ENCODE results near the gene CMTM7. TPM values are rescaled to one million over a fixed set of nuclear protein-coding genes. Genes with fewer than 3 reads are reported as not detected.

Gene CMTM7
- total RNA-seq, 1 donor from 2014 or later: 11.8 TPM

DNA sequence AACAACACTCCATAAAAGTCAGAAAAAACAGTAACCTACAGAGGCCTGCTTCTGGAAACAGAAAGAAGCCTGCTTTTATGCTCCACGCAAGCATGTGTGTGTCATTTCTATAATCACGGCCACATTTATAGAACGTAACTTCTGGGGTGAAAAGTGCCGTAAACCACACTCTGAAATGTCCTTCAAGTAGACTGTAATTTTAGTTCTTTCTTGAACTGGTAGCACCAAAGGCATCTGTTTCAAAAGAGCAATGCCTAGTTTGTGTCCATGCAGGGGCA lies 19.5 kb upstream of the CMTM7 start:
- Mint-ChIP-seq H3K27ac (no peak overlapping the region), H3K4me1 (peaks cover 10% of the 10 kb centered on the region), H3K4me3 (no peak overlapping the region), H3K9me3 (no peaks in the 10 kb centered on the region), H3K27me3 (ENCODE audit: insufficient read depth, low read depth) (peaks cover 11% of the 10 kb centered on the region), H3K36me3 (no peaks in the 10 kb centered on the region)
- Histone ChIP-seq H3K27ac (no peak overlapping the region), H3K36me3 (no peaks in the 10 kb centered on the region), H3K27me3 (no peaks in the 10 kb centered on the region), H2AFZ (replicated peaks) (no peak overlapping the region), H4K20me1 (ENCODE audit: low read depth) (no peaks in the 10 kb centered on the region), H3F3A (ENCODE audit: low read depth) (no peaks in the 10 kb centered on the region), H3K4me1 (peaks cover under 1% of the 10 kb centered on the region), H3K9me3 (ENCODE audit: low read depth) (no peaks in the 10 kb centered on the region), H3K79me2 (ENCODE audit: low read depth) (no peaks in the 10 kb centered on the region), H3K4me3 (no peak overlapping the region), H3K4me2 (no peak overlapping the region), H3K9ac (no peak overlapping the region)
- DNase-seq (ENCODE audit: low spot score): no peak
- TF ChIP-seq, protein P1, sequence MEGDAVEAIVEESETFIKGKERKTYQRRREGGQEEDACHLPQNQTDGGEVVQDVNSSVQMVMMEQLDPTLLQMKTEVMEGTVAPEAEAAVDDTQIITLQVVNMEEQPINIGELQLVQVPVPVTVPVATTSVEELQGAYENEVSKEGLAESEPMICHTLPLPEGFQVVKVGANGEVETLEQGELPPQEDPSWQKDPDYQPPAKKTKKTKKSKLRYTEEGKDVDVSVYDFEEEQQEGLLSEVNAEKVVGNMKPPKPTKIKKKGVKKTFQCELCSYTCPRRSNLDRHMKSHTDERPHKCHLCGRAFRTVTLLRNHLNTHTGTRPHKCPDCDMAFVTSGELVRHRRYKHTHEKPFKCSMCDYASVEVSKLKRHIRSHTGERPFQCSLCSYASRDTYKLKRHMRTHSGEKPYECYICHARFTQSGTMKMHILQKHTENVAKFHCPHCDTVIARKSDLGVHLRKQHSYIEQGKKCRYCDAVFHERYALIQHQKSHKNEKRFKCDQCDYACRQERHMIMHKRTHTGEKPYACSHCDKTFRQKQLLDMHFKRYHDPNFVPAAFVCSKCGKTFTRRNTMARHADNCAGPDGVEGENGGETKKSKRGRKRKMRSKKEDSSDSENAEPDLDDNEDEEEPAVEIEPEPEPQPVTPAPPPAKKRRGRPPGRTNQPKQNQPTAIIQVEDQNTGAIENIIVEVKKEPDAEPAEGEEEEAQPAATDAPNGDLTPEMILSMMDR (IDR thresholded peaks at IDR 0.05): no peak
- no peak for TF ChIP-seq EZH2phosphoT487 (IDR thresholded peaks at IDR 0.05)
- no peak for TF ChIP-seq EZH2 (IDR thresholded peaks at IDR 0.05)

DNA sequence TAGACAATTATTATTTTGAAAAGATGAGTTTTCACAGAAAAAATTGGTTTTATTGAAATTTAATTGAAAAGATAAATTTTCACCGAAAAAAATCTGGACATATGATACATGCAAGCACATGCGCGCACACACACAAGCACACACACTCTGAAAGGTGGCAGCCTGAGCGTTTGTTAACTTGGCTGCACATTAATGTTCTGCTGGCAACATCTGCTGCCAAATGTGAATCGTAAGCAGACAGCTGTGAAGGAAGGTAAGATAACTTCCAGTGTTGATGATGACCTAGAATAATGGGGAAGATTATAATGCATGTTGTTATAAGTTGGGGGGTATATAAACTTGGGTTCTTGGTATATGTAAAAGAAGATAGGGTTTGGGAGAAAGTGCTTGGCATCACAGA lies 18.4 kb upstream of the CMTM7 start:
- Mint-ChIP-seq H3K4me3 (no peak overlapping the region), H3K36me3 (no peaks in the 10 kb centered on the region), H3K9me3 (no peaks in the 10 kb centered on the region), H3K27me3 (ENCODE audit: insufficient read depth, low read depth) (peaks cover 6% of the 10 kb centered on the region), H3K4me1 (peaks cover 16% of the 10 kb centered on the region), H3K27ac (no peak overlapping the region)
- Histone ChIP-seq H3K9me3 (ENCODE audit: low read depth) (no peaks in the 10 kb centered on the region), H4K20me1 (ENCODE audit: low read depth) (no peaks in the 10 kb centered on the region), H3K4me3 (no peak overlapping the region), H3K4me1 (no peaks in the 10 kb centered on the region), H3K79me2 (ENCODE audit: low read depth) (no peaks in the 10 kb centered on the region), H3K36me3 (no peaks in the 10 kb centered on the region), H3K9ac (no peak overlapping the region), H3K27ac (no peak overlapping the region), H2AFZ (replicated peaks) (no peak overlapping the region), H3K4me2 (no peak overlapping the region), H3F3A (ENCODE audit: low read depth) (no peaks in the 10 kb centered on the region), H3K27me3 (no peaks in the 10 kb centered on the region)
- DNase-seq (ENCODE audit: low spot score): no peak
- TF ChIP-seq, protein P1 (IDR thresholded peaks at IDR 0.05): no peak
- TF ChIP-seq EZH2 (IDR thresholded peaks at IDR 0.05) (no peak), EZH2phosphoT487 (IDR thresholded peaks at IDR 0.05) (no peak)

DNA sequence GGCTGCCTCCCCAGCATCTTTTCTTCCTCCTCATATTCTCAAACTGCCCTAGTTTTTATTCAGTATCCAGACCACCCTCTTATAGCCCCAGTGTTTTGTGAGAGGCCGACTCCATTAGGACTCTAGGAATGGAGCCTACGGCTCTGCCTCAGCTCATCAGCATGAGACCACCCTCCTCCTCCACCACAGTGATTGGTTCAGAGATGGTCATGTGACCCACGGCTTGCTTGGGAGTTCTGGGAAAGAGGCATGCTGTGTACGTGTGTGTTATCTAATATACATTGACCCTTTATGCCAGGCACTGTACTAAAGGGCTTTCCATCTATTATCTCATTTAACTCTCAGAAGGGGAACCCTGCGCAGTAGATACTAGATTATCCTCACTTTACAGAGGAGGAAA lies 17.8 kb upstream of the CMTM7 start:
- Histone ChIP-seq H2AFZ (replicated peaks) (no peak overlapping the region), H3K4me3 (no peak overlapping the region), H3K4me2 (no peak overlapping the region), H3K27ac (no peak overlapping the region), H3K27me3 (no peaks in the 10 kb centered on the region), H3K79me2 (ENCODE audit: low read depth) (no peaks in the 10 kb centered on the region), H3K36me3 (no peaks in the 10 kb centered on the region), H3F3A (ENCODE audit: low read depth) (no peaks in the 10 kb centered on the region), H3K9me3 (ENCODE audit: low read depth) (no peaks in the 10 kb centered on the region), H4K20me1 (ENCODE audit: low read depth) (no peaks in the 10 kb centered on the region), H3K9ac (no peak overlapping the region), H3K4me1 (no peaks in the 10 kb centered on the region)
- H3K4me1 Mint-ChIP-seq: peaks cover 16% of the 10 kb centered on the region
- H3K9me3 Mint-ChIP-seq: no peaks in the 10 kb centered on the region
- TF ChIP-seq EZH2phosphoT487 (IDR thresholded peaks at IDR 0.05) (no peak), EZH2 (IDR thresholded peaks at IDR 0.05) (no peak)
- TF ChIP-seq, protein P1 (IDR thresholded peaks at IDR 0.05): no peak
- no peaks in the 10 kb centered on the region for H3K36me3 Mint-ChIP-seq
- H3K27me3 Mint-ChIP-seq (ENCODE audit: insufficient read depth, low read depth): peaks cover 6% of the 10 kb centered on the region
- H3K4me3 Mint-ChIP-seq: no peak overlapping the region
- no peak overlapping the region for H3K27ac Mint-ChIP-seq
- no peak for DNase-seq (ENCODE audit: low spot score)

All from neural progenitor cell (in vitro differentiated cells).